PC-3 (cell line): ENCODE data around the gene SLC25A48. TPM values are rescaled to one million over a fixed set of nuclear protein-coding genes. Genes with fewer than 3 reads are reported as not detected.

Experiments used
- ATAC-seq: fragments of 200-7000 bp; cut with Tn5 transposase; 2 replicates; pipeline ENCODE4 v1.9.1; 2020; ENCODE audit warnings: mild to moderate bottlenecking, moderate library complexity
- BruUV-seq: library from RNA; stranded (reverse); fragments of 400-500 nt; replicated peaks from 2 replicates; lab custom pipeline; 2021; lab: Mats Ljungman, UMichigan
- CTCF ChIA-PET: fragments of 300-600 bp; sonication (Branson Sonifier 250); formaldehyde crosslinking; loops from one replicate; lab custom pipeline; 2022; ENCODE audit warnings: antibody characterized with exemption; lab: Charles Lee
- POLR2A ChIA-PET: fragments of 300-600 bp; sonication (Branson Sonifier 250); formaldehyde crosslinking; loops from one replicate; lab custom pipeline; 2022; ENCODE audit warnings: antibody characterized with exemption; ENCODE audit not compliant: unreplicated experiment; lab: Charles Lee
- DNase-seq: peaks from one replicate; pipeline ENCODE4 v3.0.0-alpha.2; 2015
- H2AFZ ChIP-seq: fragments of 300-600 bp; sonication (generic); 2 replicates; pipeline ENCODE4 v1.6.0; 2016; ENCODE audit warnings: antibody characterized with exemption, low read length
- H3F3A ChIP-seq: fragments of 300-600 bp; sonication (generic); one replicate; pipeline ENCODE4 v1.6.0; 2017; ENCODE audit warnings: antibody characterized with exemption, low read length, control low read depth, mild to moderate bottlenecking; ENCODE audit not compliant: unreplicated experiment
- H3K27ac ChIP-seq: fragments of 300-600 bp; sonication (generic); 2 replicates; pipeline ENCODE4 v1.5.1; 2016; ENCODE audit warnings: mild to moderate bottlenecking, low read length
- H3K27me3 ChIP-seq: fragments of 300-600 bp; sonication (generic); 2 replicates; pipeline ENCODE4 v1.6.1; 2016; ENCODE audit warnings: low read length, mixed read lengths
- H3K36me3 ChIP-seq: fragments of 300-600 bp; sonication (generic); 2 replicates; pipeline ENCODE4 v1.6.1; 2016; ENCODE audit warnings: low read depth, mixed run types, low read length, mixed read lengths
- H3K4me1 ChIP-seq: fragments of 300-600 bp; sonication (generic); 2 replicates; pipeline ENCODE4 v1.5.1; 2016; ENCODE audit warnings: low read length; ENCODE audit not compliant: insufficient read depth
- H3K4me2 ChIP-seq: fragments of 300-600 bp; sonication (generic); 2 replicates; pipeline ENCODE4 v1.6.0; 2016; ENCODE audit warnings: low read length
- H3K4me3 ChIP-seq: fragments of 300-600 bp; sonication (generic); 2 replicates; pipeline ENCODE4 v1.5.1; 2016; ENCODE audit warnings: mild to moderate bottlenecking, low read length, mixed read lengths
- H3K79me2 ChIP-seq: fragments of 300-600 bp; sonication (generic); 2 replicates; pipeline ENCODE4 v1.6.1; 2017; ENCODE audit warnings: low read length, mixed read lengths
- H3K9ac ChIP-seq: fragments of 300-600 bp; sonication (generic); 2 replicates; pipeline ENCODE4 v1.6.0; 2016; ENCODE audit warnings: mild to moderate bottlenecking, low read length
- H3K9me2 ChIP-seq: fragments of 300-600 bp; sonication (generic); replicated peaks from 2 replicates; pipeline ENCODE4 v1.6.1; 2016; ENCODE audit warnings: mixed run types, low read length, mixed read lengths
- H3K9me3 ChIP-seq: fragments of 300-600 bp; sonication (generic); 2 replicates; pipeline ENCODE4 v1.6.1; 2016; ENCODE audit warnings: low read length, mixed read lengths
- H4K20me1 ChIP-seq: fragments of 300-600 bp; sonication (generic); 2 replicates; pipeline ENCODE4 v1.6.1; 2016; ENCODE audit warnings: low read length, mixed read lengths
- EZH2 ChIP-seq: fragments of 300-600 bp; sonication (generic); IDR thresholded peaks from one replicate; pipeline ENCODE4 v1.6.1; 2017; ENCODE audit warnings: antibody characterized with exemption, mild to moderate bottlenecking, low read length; ENCODE audit not compliant: unreplicated experiment
- EZH2phosphoT487 ChIP-seq: fragments of 300-600 bp; sonication (generic); IDR thresholded peaks from 2 replicates; pipeline ENCODE4 v1.6.1; 2018; ENCODE audit warnings: mild to moderate bottlenecking, antibody characterized with exemption, low read length, borderline replicate concordance
- intact Hi-C: fragments of 100-400 bp; cut with micrococcal nuclease; formaldehyde crosslinking; loops from 2 replicates; pipeline ENCODE4 v1.9.0; 2023
- total RNA-seq: library from RNA; depleted of rRNA; stranded (reverse); fragments of >200 nt; gene quantifications from 2 replicates; pipeline ENCODE4 v1.2.3, GENCODE V29; 2014
- TF ChIP-seq, protein P1 (sequence below): fragments of 300-600 bp; sonication (generic); conservative IDR thresholded peaks from 2 replicates; pipeline ENCODE4 v1.5.1; 2017; ENCODE audit warnings: antibody characterized with exemption, low read depth, mild to moderate bottlenecking, low read length

SLC25A48 gene
- total RNA-seq, 1 experiment from 2014 or later: not detected

- H3K4me1 ChIP-seq: peaks cover 10% of the 10 kb centered on the region
- H3K27me3 ChIP-seq: no peaks in the 10 kb centered on the region
- H3K79me2 ChIP-seq: no peaks in the 10 kb centered on the region
- no peaks in the 10 kb centered on the region for H3K36me3 ChIP-seq
- ChIA-PET CTCF (no interaction called here), POLR2A (no interaction called here)
- no peaks in the 10 kb centered on the region for H3K9me3 ChIP-seq
- H3K9me2 ChIP-seq: no peaks in the 10 kb centered on the region
- no peaks in the 10 kb centered on the region for H3F3A ChIP-seq
- TF ChIP-seq EZH2phosphoT487: no peak
- TF ChIP-seq EZH2: no peak
- TF ChIP-seq, protein P1, sequence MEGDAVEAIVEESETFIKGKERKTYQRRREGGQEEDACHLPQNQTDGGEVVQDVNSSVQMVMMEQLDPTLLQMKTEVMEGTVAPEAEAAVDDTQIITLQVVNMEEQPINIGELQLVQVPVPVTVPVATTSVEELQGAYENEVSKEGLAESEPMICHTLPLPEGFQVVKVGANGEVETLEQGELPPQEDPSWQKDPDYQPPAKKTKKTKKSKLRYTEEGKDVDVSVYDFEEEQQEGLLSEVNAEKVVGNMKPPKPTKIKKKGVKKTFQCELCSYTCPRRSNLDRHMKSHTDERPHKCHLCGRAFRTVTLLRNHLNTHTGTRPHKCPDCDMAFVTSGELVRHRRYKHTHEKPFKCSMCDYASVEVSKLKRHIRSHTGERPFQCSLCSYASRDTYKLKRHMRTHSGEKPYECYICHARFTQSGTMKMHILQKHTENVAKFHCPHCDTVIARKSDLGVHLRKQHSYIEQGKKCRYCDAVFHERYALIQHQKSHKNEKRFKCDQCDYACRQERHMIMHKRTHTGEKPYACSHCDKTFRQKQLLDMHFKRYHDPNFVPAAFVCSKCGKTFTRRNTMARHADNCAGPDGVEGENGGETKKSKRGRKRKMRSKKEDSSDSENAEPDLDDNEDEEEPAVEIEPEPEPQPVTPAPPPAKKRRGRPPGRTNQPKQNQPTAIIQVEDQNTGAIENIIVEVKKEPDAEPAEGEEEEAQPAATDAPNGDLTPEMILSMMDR: no peak
- ATAC-seq (no peak), DNase-seq (no peak)
- no peak overlapping the region for H2AFZ ChIP-seq
- no TSS peak for BruUV-seq
- H3K27ac ChIP-seq: no peak overlapping the region
- H3K4me2 ChIP-seq: no peak overlapping the region
- no peaks in the 10 kb centered on the region for H4K20me1 ChIP-seq
- intact Hi-C loops: no loop called here
- no peak overlapping the region for H3K4me3 ChIP-seq
- H3K9ac ChIP-seq: no peak overlapping the region
These were observed 43.7 kb downstream of the SLC25A48 start for GRCh38 chr5:135878156-135878620.

DNA sequence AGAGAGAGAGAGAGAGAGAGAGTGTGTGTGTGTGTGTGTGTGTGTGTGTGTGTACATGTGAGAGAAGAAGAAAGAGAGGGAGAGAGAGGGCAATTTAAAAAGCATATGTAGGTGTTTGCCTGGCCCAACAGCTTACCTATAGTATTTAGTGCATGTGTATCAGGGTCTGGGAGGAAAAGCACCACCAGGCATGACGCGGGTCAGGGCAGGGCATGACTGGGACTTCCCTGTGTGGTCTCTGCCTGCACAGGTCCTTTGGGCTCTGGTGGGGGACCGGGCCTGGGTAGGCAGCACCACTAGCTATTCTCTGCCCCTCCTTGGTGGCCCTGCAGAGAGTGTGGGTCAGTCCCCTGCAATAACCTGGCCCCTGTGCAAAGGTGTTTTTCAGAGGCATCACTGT is 45.1 kb downstream of the SLC25A48 start:
- no peak overlapping the region for H2AFZ ChIP-seq
- intact Hi-C loops: no loop called here
- no peaks in the 10 kb centered on the region for H3K27me3 ChIP-seq
- no peak overlapping the region for H3K4me2 ChIP-seq
- no peaks in the 10 kb centered on the region for H3K79me2 ChIP-seq
- no peaks in the 10 kb centered on the region for H3K36me3 ChIP-seq
- no peak for ATAC-seq
- H3K9me2 ChIP-seq: no peaks in the 10 kb centered on the region
- peaks cover 10% of the 10 kb centered on the region for H3K4me1 ChIP-seq
- TF ChIP-seq, protein P1: no peak
- TF ChIP-seq EZH2phosphoT487 (no peak), EZH2 (no peak)
- H3K9ac ChIP-seq: no peak overlapping the region
- no peaks in the 10 kb centered on the region for H3K9me3 ChIP-seq
- DNase-seq: no peak
- no peak overlapping the region for H3K27ac ChIP-seq
- H3K4me3 ChIP-seq: no peak overlapping the region
- H4K20me1 ChIP-seq: no peaks in the 10 kb centered on the region
- no TSS peak for BruUV-seq
- POLR2A ChIA-PET: no interaction called here
- H3F3A ChIP-seq: no peaks in the 10 kb centered on the region
- CTCF ChIA-PET: no interaction called here

DNA sequence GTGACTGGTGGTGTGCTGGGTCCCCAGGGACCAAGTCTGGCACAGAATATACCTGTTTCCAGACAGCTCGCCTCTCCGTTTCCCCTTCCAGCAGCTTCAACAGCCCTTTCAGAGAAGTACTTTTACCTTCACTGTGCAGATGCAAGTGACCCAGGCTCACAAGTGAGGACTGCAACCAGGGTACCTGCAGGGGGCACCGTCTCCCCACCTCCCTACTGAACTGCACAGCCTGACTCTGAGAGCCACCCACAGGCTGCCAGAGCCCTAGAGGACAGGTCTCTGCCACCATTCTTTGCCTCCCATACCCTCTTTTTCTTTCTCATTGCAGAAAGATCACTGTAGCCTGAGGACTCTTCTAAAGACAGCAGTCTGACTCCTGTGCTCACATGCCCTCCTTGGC is 45.8 kb downstream of the SLC25A48 start:
- POLR2A ChIA-PET: no interaction called here
- no peaks in the 10 kb centered on the region for H3K36me3 ChIP-seq
- no peak for ATAC-seq
- CTCF ChIA-PET: no interaction called here
- H3K4me3 ChIP-seq: no peak overlapping the region
- no peak overlapping the region for H3K27ac ChIP-seq
- BruUV-seq: no TSS peak
- H4K20me1 ChIP-seq: no peaks in the 10 kb centered on the region
- no peak overlapping the region for H3K9ac ChIP-seq
- H3F3A ChIP-seq: no peaks in the 10 kb centered on the region
- no peaks in the 10 kb centered on the region for H3K79me2 ChIP-seq
- H3K4me1 ChIP-seq: peaks cover 10% of the 10 kb centered on the region
- TF ChIP-seq, protein P1: peak; percentile 40
- TF ChIP-seq EZH2phosphoT487: no peak
- no peaks in the 10 kb centered on the region for H3K9me3 ChIP-seq
- no peaks in the 10 kb centered on the region for H3K9me2 ChIP-seq
- H3K27me3 ChIP-seq: no peaks in the 10 kb centered on the region
- peak; percentile 22 for DNase-seq
- intact Hi-C loops: no loop called here
- H2AFZ ChIP-seq: no peak overlapping the region
- H3K4me2 ChIP-seq: peak overlapping the region; percentile 39; the same call in 1 of the 2 replicates
